HepG2 (cell line): Measurements from ENCODE around the gene KCNAB1.

Experiments
- ARID2 ChIP-seq: sonication (generic); formaldehyde crosslinking; IDR thresholded peaks from 2 replicates; pipeline ENCODE4 v1.8.1; 2022; ENCODE audit warnings: mild to moderate bottlenecking, missing genetic modification reagents, borderline replicate concordance
- BRCA1 ChIP-seq: sonication (generic); formaldehyde crosslinking; IDR thresholded peaks from 2 replicates; pipeline ENCODE4 v1.4.0; 2020; ENCODE audit warnings: missing genetic modification reagents
- CCDC6 ChIP-seq: sonication (generic); formaldehyde crosslinking; IDR thresholded peaks from 2 replicates; pipeline ENCODE4 v1.8.1; 2022; ENCODE audit warnings: mild to moderate bottlenecking, missing genetic modification reagents, moderate library complexity
- MAF1 ChIP-seq: sonication (generic); formaldehyde crosslinking; IDR thresholded peaks from 2 replicates; pipeline ENCODE4 v1.5.0; 2020; ENCODE audit warnings: missing genetic modification reagents, borderline replicate concordance
- PITX1 ChIP-seq: sonication (generic); formaldehyde crosslinking; IDR thresholded peaks from 2 replicates; pipeline ENCODE4 v1.5.1; 2020; ENCODE audit warnings: mild to moderate bottlenecking, missing genetic modification reagents
- RAD21 ChIP-seq: fragments of 450-650 bp; formaldehyde crosslinking; IDR thresholded peaks from 2 replicates; pipeline ENCODE4 v1.5.0; 2020; ENCODE audit warnings: mild to moderate bottlenecking
- REPIN1 ChIP-seq: sonication (generic); formaldehyde crosslinking; IDR thresholded peaks from 2 replicates; pipeline ENCODE4 v1.8.0; 2022; ENCODE audit warnings: missing genetic modification reagents, low read depth, mild to moderate bottlenecking, borderline replicate concordance
- ZKSCAN8 ChIP-seq: IDR thresholded peaks from 2 replicates; pipeline ENCODE4 v1.6.1; 2016; ENCODE audit warnings: borderline replicate concordance, missing genetic modification reagents, missing compliant biosample characterization
- TF ChIP-seq, protein P1 (sequence below): sonication (generic); formaldehyde crosslinking; IDR thresholded peaks from 2 replicates; pipeline ENCODE4 v1.5.0; 2020; ENCODE audit warnings: missing genetic modification reagents, mild to moderate bottlenecking, borderline replicate concordance
- TF ChIP-seq, protein P2 (sequence below): sonication (generic); formaldehyde crosslinking; IDR thresholded peaks from 2 replicates; pipeline ENCODE4 v1.4.0; 2020; ENCODE audit warnings: missing genetic modification reagents
- TF ChIP-seq, protein P3 (sequence below): sonication (generic); formaldehyde crosslinking; IDR thresholded peaks from 2 replicates; pipeline ENCODE4 v1.4.0; 2020; ENCODE audit warnings: missing genetic modification reagents
- TF ChIP-seq, protein P4 (sequence below): sonication (generic); formaldehyde crosslinking; IDR thresholded peaks from 2 replicates; pipeline ENCODE4 v1.5.0; 2020; ENCODE audit warnings: mild to moderate bottlenecking, missing genetic modification reagents, moderate library complexity
- TF ChIP-seq, protein P5 (sequence below): sonication (generic); formaldehyde crosslinking; IDR thresholded peaks from 2 replicates; pipeline ENCODE4 v1.8.0; 2022; ENCODE audit warnings: mild to moderate bottlenecking, missing genetic modification reagents, moderate library complexity
- TF ChIP-seq, protein P6 (sequence below): sonication (generic); formaldehyde crosslinking; IDR thresholded peaks from 2 replicates; pipeline ENCODE4 v1.5.1; 2020; ENCODE audit warnings: mild to moderate bottlenecking, missing genetic modification reagents, moderate library complexity

DNA sequence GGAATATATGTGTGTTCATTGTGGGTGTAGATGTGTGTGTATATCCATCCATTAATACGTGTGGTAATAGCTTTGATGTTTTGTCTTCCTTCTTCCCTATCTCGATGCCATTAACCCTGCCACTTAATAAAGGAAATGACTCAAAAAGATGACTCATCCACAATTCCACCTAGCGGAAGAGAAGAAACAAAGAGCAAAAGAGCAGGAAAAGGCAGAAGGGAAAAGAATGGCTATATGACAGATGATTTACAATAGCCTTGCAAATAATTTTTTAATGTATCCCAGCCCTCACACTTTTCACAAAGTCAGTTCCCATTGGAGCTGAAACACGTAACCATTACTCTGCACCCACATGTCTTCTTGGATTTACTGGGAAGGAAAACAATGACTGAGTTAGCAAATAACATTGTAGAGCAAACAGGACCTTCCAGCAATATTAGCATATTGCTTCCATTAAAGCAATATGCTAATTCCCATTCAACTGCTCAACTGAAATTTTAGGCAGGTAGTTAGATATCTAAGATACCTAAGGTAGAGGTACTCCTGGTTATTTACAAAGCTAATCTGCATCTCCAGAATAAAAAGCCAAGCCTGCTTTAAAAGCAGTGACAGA, 197.2 kb downstream of the KCNAB1 start:
- TF ChIP-seq PITX1 (no peak), RAD21 (CRISPR knock-in tag) (no peak), MAF1 (no peak), BRCA1 (no peak), CCDC6 (CRISPR knock-in tag) (no peak), ZKSCAN8 (CRISPR knock-in tag) (no peak), REPIN1 (CRISPR knock-in tag) (no peak), ARID2 (CRISPR knock-in tag) (no peak)
- TF ChIP-seq, protein P1, sequence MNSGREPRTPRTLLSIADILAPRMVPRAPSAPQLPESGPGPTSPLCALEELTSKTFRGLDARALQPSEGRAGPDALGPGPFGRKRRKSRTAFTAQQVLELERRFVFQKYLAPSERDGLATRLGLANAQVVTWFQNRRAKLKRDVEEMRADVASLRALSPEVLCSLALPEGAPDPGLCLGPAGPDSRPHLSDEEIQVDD (CRISPR knock-in tag), result no peak
- TF ChIP-seq, protein P2, sequence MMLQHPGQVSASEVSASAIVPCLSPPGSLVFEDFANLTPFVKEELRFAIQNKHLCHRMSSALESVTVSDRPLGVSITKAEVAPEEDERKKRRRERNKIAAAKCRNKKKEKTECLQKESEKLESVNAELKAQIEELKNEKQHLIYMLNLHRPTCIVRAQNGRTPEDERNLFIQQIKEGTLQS (CRISPR knock-in tag), result no peak
- TF ChIP-seq, protein P3, sequence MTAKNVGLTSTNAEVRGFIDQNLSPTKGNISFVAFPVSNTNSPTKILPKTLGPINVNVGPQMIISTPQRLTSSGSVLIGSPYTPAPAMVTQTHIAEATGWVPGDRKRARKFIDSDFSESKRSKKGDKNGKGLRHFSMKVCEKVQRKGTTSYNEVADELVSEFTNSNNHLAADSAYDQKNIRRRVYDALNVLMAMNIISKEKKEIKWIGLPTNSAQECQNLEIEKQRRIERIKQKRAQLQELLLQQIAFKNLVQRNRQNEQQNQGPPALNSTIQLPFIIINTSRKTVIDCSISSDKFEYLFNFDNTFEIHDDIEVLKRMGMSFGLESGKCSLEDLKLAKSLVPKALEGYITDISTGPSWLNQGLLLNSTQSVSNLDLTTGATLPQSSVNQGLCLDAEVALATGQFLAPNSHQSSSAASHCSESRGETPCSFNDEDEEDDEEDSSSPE, result no peak
- TF ChIP-seq, protein P4, sequence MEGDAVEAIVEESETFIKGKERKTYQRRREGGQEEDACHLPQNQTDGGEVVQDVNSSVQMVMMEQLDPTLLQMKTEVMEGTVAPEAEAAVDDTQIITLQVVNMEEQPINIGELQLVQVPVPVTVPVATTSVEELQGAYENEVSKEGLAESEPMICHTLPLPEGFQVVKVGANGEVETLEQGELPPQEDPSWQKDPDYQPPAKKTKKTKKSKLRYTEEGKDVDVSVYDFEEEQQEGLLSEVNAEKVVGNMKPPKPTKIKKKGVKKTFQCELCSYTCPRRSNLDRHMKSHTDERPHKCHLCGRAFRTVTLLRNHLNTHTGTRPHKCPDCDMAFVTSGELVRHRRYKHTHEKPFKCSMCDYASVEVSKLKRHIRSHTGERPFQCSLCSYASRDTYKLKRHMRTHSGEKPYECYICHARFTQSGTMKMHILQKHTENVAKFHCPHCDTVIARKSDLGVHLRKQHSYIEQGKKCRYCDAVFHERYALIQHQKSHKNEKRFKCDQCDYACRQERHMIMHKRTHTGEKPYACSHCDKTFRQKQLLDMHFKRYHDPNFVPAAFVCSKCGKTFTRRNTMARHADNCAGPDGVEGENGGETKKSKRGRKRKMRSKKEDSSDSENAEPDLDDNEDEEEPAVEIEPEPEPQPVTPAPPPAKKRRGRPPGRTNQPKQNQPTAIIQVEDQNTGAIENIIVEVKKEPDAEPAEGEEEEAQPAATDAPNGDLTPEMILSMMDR (CRISPR knock-in tag), result no peak
- TF ChIP-seq, protein P5, sequence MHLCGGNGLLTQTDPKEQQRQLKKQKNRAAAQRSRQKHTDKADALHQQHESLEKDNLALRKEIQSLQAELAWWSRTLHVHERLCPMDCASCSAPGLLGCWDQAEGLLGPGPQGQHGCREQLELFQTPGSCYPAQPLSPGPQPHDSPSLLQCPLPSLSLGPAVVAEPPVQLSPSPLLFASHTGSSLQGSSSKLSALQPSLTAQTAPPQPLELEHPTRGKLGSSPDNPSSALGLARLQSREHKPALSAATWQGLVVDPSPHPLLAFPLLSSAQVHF (CRISPR knock-in tag), result no peak
- TF ChIP-seq, protein P6, sequence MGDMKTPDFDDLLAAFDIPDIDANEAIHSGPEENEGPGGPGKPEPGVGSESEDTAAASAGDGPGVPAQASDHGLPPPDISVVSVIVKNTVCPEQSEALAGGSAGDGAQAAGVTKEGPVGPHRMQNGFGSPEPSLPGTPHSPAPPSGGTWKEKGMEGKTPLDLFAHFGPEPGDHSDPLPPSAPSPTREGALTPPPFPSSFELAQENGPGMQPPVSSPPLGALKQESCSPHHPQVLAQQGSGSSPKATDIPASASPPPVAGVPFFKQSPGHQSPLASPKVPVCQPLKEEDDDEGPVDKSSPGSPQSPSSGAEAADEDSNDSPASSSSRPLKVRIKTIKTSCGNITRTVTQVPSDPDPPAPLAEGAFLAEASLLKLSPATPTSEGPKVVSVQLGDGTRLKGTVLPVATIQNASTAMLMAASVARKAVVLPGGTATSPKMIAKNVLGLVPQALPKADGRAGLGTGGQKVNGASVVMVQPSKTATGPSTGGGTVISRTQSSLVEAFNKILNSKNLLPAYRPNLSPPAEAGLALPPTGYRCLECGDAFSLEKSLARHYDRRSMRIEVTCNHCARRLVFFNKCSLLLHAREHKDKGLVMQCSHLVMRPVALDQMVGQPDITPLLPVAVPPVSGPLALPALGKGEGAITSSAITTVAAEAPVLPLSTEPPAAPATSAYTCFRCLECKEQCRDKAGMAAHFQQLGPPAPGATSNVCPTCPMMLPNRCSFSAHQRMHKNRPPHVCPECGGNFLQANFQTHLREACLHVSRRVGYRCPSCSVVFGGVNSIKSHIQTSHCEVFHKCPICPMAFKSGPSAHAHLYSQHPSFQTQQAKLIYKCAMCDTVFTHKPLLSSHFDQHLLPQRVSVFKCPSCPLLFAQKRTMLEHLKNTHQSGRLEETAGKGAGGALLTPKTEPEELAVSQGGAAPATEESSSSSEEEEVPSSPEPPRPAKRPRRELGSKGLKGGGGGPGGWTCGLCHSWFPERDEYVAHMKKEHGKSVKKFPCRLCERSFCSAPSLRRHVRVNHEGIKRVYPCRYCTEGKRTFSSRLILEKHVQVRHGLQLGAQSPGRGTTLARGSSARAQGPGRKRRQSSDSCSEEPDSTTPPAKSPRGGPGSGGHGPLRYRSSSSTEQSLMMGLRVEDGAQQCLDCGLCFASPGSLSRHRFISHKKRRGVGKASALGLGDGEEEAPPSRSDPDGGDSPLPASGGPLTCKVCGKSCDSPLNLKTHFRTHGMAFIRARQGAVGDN (CRISPR knock-in tag), result no peak
